ENCODE data around the gene OR7D2. TPM values are rescaled to one million over a fixed set of nuclear protein-coding genes. Genes with fewer than 3 reads are reported as not detected.
"Not testable (repeated sequence)": the region's sequence is repeated elsewhere in the genome, so short reads cannot be mapped to it uniquely, and the experiment has no call there.

The OR7D2 gene
- polyA plus RNA-seq, 4 donors, result 0.05 to 0.13 (median 0.09) TPM

DNA sequence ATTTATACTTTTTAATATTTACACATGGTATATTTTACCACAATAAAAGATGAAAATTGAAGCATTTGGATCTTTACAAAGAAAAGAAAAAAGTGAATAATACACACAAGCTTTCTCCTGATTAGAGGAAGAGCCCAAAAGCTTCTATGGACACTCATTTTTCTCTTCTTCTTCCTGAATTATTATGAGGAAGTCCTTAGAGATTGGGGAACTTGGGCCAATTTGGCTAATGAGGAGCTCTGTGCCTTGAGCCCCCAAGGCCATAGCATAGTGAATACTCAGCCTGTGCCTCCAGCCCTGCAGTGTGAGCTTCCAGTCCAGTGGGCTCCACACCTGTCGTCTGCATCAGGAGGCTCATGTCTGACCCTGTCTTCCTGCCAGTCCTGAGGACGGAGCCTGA lies 19.3 kb downstream of the OR7D2 start:
- not testable (repeated sequence) for DNase-seq (ENCODE audit: low read depth in 4 of 4, low spot score in 3 of 4)

DNA sequence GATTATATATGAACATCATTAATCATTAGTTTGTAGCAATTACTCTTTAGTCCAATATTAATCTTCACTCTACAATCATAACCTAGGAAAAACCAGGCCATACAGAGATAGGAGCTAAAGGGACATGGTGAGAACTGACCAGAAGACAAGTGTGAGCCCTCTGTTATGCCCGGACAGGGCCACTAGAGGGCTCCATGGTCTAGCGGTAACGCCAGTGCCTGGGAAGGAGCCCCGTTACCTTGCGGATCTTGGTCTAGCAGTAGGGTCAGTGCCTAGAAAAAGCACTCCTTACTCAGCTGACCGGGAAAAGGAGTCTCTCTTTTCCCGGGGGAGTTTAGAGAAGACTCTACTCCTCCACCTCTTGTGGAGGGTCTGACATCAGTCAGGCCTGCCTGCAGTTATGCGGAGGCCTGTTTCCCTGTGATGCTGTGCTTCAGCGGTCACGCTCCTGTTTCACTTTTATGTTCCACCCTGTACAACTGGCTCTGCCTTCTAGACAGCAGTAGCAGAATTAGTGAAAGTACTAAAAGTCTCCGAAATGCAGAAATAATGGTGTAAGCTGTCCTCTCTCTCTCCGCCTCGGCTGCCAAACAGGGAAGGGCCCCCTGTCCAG lies 26.8 kb downstream of the OR7D2 start:
- DNase-seq (ENCODE audit: low read depth in 4 of 4, low spot score in 3 of 4), result peak; percentile 24 to 60 (median 36)

DNA sequence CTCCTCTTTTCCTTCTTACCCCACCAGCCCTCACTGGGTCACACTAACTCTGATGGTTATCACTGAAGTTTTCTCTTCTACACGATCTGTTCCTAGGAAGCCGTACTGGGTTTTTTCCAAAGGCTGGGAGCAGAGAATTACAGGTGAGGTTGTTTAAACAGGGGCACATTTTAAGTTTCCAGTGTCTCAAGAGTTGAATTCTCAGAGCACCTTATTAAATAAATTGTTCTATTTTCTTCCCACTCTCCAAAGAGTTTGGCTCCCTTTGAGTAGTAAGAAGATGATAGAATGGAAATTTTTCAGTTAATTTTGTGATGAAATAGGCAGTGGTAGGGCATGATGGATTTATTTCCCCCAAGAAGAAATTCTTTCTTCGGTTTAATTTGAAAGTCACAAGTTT lies 40.7 kb downstream of the OR7D2 start, which contains the start of gene OR7D4:
Gene OR7D4 (minus strand): TSS at position 101 of the 400 bp plus-strand sequence. CDS start 4,752 bp downstream, outside the sequence.
- DNase-seq (ENCODE audit: low read depth in 4 of 4, low spot score in 3 of 4), result no peak

Other genes starting within 250 kb of the OR7D2 start
- under 1 TPM; 0.14 to 0.22 (median 0.17) TPM for gene MUC16, start 168.6 kb upstream of the OR7D2 start, polyA plus RNA-seq (ENCODE audit: insufficient read length in 4 of 4)
- under 1 TPM in 3 of 4 donors, not detected in 1; 0.05 to 0.09 (median 0.07) TPM for gene OR1M1, start 91.9 kb upstream of the OR7D2 start, polyA plus RNA-seq (ENCODE audit: insufficient read length in 4 of 4)
- gene OR7G2, start 71.5 kb upstream of the OR7D2 start, polyA plus RNA-seq (ENCODE audit: insufficient read length in 4 of 4), result under 1 TPM in 1 of 4 donors, not detected in 3; 0.05 TPM
- not detected for gene OR7G1, start 63.2 kb upstream of the OR7D2 start, polyA plus RNA-seq (ENCODE audit: insufficient read length in 4 of 4)
- gene OR7G3, start 52.0 kb upstream of the OR7D2 start, polyA plus RNA-seq (ENCODE audit: insufficient read length in 4 of 4), result not detected
- gene ZNF317, start 38.6 kb upstream of the OR7D2 start, polyA plus RNA-seq (ENCODE audit: insufficient read length in 4 of 4), result 10 to 100 TPM; 27.4 to 40.8 (median 38.1) TPM
- gene OR7D4, start 40.6 kb downstream of the OR7D2 start, polyA plus RNA-seq (ENCODE audit: insufficient read length in 4 of 4), result under 1 TPM in 3 of 4 donors, not detected in 1; 0.03 to 0.04 (median 0.03) TPM
- not detected for gene OR7E24, start 72.0 kb downstream of the OR7D2 start, polyA plus RNA-seq (ENCODE audit: insufficient read length in 4 of 4)
- gene ZNF699, start 130.9 kb downstream of the OR7D2 start, polyA plus RNA-seq (ENCODE audit: insufficient read length in 4 of 4), result 1 to 10 TPM; 6.3 to 7.5 (median 7.0) TPM
- 10 to 100 TPM; 60.9 to 72.3 (median 70.1) TPM for gene ZNF559, start 145.2 kb downstream of the OR7D2 start, polyA plus RNA-seq (ENCODE audit: insufficient read length in 4 of 4)
- gene ZNF177, start 184.0 kb downstream of the OR7D2 start, polyA plus RNA-seq (ENCODE audit: insufficient read length in 4 of 4), result 10 to 100 TPM; 10.9 to 12.6 (median 11.2) TPM